OCI-M1 (cell line): Measurements from ENCODE around the gene FAM209A.
A peak's percentile ranks its signal among the peaks of the same experiment; 100 is the strongest.
"Not testable (repeated sequence)": the region's sequence is repeated elsewhere in the genome, so short reads cannot be mapped to it uniquely, and the experiment has no call there.

Source experiments
- DNase-seq: peaks from one replicate; lab custom pipeline; 2025; lab: John Stamatoyannopoulos, UW

The FAM209A gene

DNA sequence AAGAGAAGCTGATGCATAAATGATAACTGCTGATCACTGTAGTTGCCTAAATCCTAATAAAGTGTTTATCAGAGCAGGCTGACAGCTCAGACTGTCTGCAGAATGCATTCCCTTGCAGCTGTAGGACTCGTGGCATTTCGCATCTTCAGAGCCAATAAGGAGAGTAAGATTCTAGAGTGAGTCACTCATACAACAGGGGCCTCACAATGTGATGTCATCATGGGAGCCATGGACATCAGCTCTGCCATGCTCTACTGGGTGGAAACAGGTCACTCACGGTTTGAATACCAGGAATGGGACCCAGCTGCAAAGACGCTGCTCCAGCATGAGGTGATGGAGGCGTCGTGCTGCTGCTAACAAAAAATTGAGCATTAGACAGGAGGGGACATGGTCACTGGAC is 15.9 kb downstream of the FAM209A start:
- DNase-seq = no peak

DNA sequence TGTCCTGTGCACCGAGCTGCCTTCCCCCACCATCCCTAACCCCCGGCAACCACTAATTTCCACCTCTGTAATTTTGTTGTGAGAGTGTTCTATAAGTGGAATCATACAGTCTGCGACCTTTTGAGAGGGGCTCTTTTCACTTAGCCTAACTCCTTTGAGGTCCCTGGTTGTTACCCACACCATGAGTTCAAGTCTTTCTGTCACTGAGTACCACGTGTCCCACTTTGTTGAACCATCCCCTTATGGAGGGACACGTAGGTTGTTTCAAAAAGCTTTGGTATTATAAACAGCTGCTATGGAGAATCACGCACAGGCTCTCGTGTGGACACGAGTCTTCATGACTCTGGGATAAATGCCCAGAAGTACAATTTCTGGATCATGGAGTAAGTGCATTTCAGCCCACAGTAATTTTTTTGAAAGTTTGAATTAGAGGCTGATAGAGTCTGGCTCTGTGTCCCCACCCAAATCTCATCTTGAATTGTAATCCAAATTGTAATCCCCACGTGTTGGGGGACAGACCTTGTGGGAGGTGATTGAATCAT is 18.0 kb downstream of the FAM209A start:
- no peak for DNase-seq

DNA sequence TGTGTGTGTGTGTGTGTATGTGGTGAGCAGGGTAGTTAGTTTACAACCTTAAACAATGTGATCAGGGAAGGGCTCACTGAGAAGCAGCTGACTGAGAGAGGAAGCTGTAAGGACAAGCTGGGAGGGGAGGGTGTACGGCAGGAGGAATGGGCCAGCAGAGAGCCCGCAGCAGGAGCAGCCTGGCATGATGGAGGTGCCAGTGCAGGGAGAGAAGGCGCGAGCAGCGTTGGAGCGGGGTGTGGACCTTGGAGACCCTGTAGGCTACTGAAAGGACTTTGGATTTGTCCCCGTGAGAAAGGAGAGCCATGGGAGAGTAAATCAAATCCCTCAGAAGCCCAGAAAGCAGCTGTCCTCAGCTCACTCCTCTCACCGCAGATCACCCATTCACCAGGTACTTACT is 27.0 kb downstream of the FAM209A start:
- no peak for DNase-seq

DNA sequence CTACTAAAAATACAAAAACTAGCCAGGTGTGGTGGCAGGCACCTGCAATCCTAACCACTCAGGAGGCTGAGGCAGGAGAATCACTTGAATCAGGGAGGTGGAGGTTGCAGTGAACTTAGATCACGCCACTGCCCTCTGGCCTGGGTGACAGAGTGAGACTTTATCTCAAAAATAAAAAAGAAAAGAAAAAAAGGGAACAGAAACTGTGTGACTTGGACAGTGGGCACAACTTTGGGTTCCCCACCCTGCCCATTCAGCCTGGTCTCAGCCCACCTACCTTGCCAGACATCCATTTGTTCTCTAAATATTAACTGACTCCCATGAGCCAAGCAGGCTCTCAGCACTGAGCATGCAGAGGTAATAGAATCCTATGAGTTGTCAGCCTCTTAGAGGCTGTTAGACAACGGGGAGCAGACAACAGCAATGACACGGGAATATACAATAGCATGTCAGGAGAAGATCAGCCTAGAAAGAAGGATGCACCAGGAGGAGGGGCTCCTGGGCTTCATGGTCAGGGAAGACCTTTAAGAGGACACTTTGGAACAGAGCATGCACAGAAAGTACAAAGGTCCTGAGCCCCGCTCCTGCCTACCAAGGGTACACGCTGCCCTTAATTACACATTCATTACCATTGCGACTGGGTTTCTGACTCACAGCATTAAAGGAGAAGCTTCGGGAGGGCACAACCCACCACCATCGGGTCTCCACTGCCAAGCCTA is 28.5 kb downstream of the FAM209A start:
- DNase-seq = no peak

DNA sequence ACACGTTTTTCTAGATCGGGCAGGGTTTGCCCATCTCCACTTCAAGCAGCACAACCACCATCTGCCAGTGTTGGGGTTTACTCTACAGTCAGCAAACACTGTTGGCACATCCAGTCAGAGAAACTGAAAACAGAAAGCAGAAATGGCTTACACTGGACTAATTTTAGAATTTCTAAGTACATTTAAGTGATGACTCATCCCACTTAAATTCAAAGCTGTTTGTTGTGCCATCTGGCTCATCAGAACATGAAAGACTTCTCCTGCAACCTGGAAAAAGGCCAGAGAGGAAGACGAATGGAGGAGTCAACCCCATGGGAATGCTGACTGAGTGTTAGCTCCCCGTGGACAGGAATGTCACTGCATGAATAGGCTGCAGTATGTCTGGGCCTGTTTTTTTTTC is 30.3 kb downstream of the FAM209A start:
- DNase-seq = peak; percentile 83

DNA sequence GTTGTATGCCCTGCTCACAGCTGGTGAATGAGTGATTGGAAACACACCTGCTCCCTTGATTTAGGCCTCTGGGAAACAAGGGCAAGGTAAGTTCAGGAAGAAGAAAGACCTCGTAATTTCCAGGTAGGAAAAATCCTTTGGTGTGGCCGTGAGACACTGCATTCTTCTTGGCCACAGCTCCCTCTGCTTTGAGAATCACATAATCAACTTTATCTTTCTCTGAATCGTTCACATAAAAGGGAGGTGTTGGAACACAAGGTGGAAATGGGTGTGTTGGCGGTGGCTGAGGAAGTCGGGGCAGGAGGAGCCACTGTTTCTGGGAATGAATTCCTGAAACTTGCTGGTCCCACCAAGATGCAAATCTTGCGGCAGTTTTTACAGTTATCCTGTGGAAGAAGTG is 34.4 kb downstream of the FAM209A start:
- no peak for DNase-seq

DNA sequence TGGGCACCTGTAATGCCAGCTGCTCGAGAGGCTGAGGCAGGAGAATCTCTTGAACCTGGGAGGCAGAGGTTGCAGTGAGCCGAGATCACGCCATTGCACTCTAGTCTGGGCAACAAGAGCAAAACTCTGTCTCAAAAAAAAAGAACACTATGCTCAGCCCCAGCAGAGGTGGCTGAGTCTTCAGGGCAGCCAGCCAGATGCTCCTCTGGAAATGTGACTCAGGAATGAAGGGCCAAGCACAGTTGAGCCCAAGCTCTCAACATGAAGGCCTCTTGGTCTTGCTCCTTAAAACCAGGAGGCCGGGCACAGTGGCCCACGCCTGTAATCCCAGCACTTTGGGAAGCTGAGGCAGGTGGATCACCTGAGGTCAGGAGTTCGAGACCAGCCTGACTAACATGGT is 40.0 kb downstream of the FAM209A start:
- not testable (repeated sequence) for DNase-seq

DNA sequence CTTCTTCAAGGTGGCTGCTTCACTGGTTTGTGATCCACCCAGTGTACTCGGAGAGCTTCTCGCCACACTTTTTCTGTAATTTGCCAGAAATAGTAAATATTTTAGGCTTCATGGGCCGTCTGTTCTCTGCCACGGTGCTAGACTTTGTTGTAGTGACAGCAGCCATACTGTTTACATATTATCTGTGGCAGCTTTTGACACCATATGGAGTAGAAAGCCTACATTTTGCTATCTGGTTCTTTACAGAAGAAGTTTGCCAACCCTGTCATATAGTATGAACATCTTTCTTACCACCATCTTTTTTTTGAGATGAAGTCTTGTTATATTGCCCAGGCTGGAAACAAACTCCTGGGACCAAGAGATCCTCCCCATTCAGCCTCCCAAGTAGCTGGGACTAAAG is 41.0 kb downstream of the FAM209A start:
- DNase-seq = no peak

DNA sequence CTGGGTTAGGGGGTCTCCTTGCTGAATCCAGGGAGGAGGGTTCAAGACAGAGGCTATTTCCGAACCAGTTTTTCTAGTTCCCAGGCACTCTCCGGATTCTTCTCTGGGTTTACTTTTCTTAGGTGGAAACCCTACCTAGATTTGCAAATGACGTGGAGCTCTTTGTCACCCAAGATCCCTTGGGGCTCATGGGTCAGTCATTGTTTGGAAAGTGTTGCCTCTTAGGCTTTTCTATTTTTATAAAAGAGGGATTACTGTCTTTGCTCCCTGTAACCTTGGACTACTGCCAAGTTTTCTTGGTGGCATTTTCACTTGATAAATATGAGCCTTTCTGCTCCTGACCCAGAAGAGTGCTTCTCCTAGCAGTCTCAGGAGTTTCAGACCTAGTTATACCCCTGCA is 42.1 kb downstream of the FAM209A start:
- no peak for DNase-seq

DNA sequence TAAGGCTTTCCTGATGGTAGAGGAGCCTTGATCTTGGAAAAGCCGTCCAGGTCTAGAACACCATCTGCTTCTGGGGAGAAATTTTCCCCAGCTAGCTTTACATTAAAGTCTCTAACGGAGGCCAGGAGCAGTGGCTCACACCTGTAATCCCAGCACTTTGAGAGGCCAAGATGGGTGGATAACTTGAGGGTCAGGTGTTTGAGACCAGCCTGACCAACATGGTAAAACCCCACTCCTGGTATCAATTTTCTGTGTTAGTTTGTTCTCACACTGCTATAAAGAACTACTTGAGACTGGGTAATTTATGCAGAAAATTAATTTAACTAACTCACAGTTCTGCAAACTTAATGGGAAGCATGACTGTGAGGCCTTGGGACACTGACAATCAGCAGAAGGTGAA is 46.3 kb downstream of the FAM209A start:
- no peak for DNase-seq

DNA sequence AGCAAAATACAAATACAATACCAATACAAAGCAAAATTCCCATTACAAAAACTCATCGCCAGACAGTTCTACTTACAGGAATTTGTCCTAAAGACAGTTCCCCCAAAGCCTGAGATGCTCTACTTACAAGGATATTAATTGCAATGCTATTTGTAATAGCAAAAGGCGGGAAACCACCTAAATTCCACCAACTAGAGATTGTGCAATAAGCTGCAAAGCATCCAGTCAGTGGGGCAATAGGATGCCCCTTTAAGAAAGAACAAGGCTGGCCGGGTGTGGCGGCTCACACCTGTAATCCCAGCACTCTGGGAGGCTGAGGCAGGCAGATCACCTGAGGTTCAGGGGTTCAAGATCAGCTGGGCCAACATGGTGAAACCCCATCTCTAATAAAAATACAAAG is 47.6 kb downstream of the FAM209A start:
- DNase-seq = no peak

DNA sequence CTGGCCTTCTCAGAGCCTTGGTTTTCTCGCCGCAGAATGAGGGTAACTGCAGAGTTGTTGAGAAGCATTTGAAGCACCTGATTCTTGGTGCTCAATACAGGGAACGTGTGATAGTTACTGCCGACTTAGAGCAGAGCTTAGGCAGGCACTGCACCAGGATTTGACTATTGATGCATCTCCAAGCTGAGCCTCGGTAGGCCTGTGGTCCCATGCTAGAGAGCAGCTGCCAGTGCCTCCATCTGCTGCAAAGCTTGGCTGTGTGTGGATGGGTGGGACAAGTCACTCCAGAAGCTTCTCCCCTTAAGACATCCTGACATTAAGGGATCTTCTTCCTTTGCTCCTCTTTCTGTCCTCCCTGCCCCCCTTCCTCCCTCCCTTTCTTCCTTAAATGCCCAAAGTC is 49.4 kb downstream of the FAM209A start:
- no peak for DNase-seq

DNA sequence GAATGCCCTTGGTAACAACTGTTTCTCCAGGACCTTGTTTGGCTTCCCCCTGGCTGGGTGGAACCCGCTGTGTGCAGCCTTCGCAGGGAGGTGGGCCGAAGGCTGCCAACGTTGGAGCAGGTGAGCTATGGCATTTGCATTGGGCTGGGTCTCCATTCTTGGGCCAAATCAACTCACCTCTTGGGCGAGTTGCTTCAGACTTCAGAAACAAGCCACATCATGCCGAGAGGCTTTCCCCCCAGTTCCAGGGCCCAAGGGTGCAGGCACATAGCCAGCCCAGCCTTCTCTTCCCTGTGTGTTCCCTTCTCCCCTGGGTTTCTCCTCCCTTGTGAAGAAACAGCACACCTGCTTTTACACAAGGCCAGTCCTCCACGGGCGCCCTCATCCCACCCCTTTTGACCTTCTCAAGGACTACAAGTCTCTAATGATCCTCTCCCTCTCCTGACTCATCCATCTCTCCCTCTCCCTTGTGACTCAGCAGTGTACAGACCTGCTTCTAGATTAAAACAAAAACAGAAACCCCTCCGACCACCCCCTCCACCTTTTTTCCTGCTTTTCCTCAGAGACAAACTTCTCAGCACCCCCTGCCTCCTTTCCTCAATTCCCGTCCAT is 50.1 kb downstream of the FAM209A start:
- no peak for DNase-seq

DNA sequence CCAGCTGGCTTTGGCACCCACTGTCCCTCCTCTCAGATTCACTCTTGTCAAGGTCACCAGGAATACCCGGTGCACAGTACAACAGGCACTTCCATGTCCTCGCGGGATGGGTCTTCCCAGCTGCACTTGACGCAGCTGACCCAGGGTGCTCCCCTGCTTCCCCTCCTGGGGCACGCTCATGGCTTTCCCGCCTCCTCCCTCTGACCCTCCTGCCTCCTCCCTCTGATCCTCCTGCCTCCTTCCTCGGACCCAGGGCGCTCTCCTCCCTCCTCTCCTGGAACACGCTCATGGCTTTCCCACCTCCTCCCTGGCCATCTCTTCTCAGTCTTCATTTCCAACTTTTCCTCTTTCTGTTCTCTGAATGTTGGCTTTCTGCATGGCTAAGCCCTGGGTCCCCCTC is 50.6 kb downstream of the FAM209A start:
- no peak for DNase-seq
